Caco-2 (cell line): Measurements from ENCODE around the gene FAM117B. TPM values are rescaled to one million over a fixed set of nuclear protein-coding genes. Genes with fewer than 3 reads are reported as not detected.

Experiments
- BruUV-seq: library from RNA; stranded (reverse); fragments of 400-500 nt; replicated peaks from 2 replicates; lab custom pipeline; 2021; lab: Mats Ljungman, UMichigan
- CTCF ChIA-PET: fragments of 300-600 bp; sonication (Branson Sonifier 250); formaldehyde crosslinking; loops from one replicate; lab custom pipeline; 2022; ENCODE audit warnings: antibody characterized with exemption; lab: Charles Lee
- POLR2A ChIA-PET: fragments of 300-600 bp; sonication (Branson Sonifier 250); formaldehyde crosslinking; loops from one replicate; lab custom pipeline; 2022; ENCODE audit warnings: antibody characterized with exemption; lab: Charles Lee
- DNase-seq, 2 experiments: peaks; one replicate each; pipeline versions ENCODE4 v3.0.0 to v3.0.0-alpha.2; 2020 to 2022
- H3K27me3 ChIP-seq: replicated peaks from 2 replicates; pipeline ENCODE4 v1.6.0; 2011; ENCODE audit warnings: low read length; ENCODE audit not compliant: control insufficient read depth, insufficient read depth
- H3K36me3 ChIP-seq: 2 replicates; pipeline ENCODE4 v1.5.1; 2011; ENCODE audit warnings: low read length; ENCODE audit not compliant: control insufficient read depth, insufficient read depth
- H3K4me1 ChIP-seq: fragments of 250-450 bp; sonication (Bioruptor Pico); 2 replicates; pipeline ENCODE4 v1.5.1; 2020; ENCODE audit warnings: mild to moderate bottlenecking
- H3K4me3 ChIP-seq: 2 replicates; pipeline ENCODE4 v1.5.1; 2011; ENCODE audit warnings: low read depth, mild to moderate bottlenecking, control low read depth, low read length
- H3K9me3 ChIP-seq: fragments of 250-450 bp; sonication (Bioruptor Pico); 2 replicates; pipeline ENCODE4 v1.5.1; 2020; ENCODE audit warnings: mild to moderate bottlenecking, moderate library complexity
- H3K27ac Mint-ChIP-seq: one replicate; pipeline ENCODE4 v1.8.0; 2022; ENCODE audit warnings: mixed read lengths; ENCODE audit not compliant: unreplicated experiment
- H3K27me3 Mint-ChIP-seq: one replicate; pipeline ENCODE4 v1.8.0; 2022; ENCODE audit warnings: mixed read lengths; ENCODE audit not compliant: insufficient read depth, unreplicated experiment
- H3K36me3 Mint-ChIP-seq: one replicate; pipeline ENCODE4 v1.8.0; 2022; ENCODE audit warnings: mild to moderate bottlenecking, mixed read lengths; ENCODE audit not compliant: insufficient read depth, unreplicated experiment
- H3K4me1 Mint-ChIP-seq: one replicate; pipeline ENCODE4 v1.8.0; 2022; ENCODE audit warnings: low read depth, mixed read lengths; ENCODE audit not compliant: unreplicated experiment
- H3K4me3 Mint-ChIP-seq: one replicate; pipeline ENCODE4 v1.8.0; 2022; ENCODE audit warnings: mild to moderate bottlenecking, moderate library complexity, mixed read lengths; ENCODE audit not compliant: unreplicated experiment
- H3K9me3 Mint-ChIP-seq: one replicate; pipeline ENCODE4 v1.8.0; 2022; ENCODE audit warnings: mixed read lengths; ENCODE audit not compliant: unreplicated experiment
- CTCF ChIP-seq, 2 experiments: fragments of 200-600 bp in 1 of 2; IDR thresholded peaks; 1 replicate in 1 of 2; 2 replicates in 1 of 2; pipeline versions ENCODE4 v1.5.1 to v1.8.0; 2011 to 2022; ENCODE audit warnings: antibody characterized with exemption in 1 of 2, control low read depth in 1 of 2, inconsistent platforms in 1 of 2, low read depth in 1 of 2, low read length in 1 of 2, mild to moderate bottlenecking in 1 of 2, moderate library complexity in 1 of 2; ENCODE audit not compliant: insufficient read depth in 1 of 2, severe bottlenecking in 1 of 2, unreplicated experiment in 1 of 2
- intact Hi-C: fragments of 100-400 bp; cut with micrococcal nuclease; formaldehyde crosslinking; loops from one replicate; pipeline ENCODE4 v1.10.0; 2022; ENCODE audit not compliant: unreplicated experiment
- total RNA-seq: library from RNA; stranded (reverse); gene quantifications from 2 replicates; pipeline ENCODE4 v1.2.3, GENCODE V29; 2022

Gene FAM117B
- total RNA-seq, 1 experiment from 2014 or later, result 9.8 TPM

DNA sequence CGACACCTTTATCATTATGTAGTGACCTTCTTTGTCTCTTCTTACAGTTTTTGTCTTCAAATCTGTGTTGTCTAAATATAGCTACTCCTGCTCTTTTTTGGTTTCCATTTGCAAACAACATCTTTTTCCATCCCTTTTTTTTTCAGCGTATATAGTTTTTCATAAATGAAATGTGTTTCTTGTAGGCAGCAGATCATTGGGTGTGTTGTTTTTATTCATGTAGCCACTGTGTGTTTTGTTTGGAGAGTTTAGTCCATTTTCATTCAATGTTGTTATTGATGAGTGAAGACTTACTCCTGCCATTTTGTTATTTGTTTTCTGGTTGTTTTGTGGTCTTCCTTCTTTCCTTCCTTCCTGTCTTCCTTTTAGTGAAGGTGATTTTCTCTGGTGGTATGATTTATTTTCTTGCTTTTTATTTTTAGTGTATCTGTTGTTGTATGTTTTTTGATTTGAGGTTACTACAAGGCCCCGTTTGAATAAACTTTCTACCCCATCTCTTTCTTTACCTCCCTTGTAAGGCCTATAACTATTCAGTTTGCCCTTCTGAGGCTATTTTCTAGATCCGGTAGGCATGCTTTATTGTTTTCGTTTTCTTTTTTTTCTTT lies 81.4 kb downstream of the FAM117B start:
- no peak for DNase-seq
- Histone ChIP-seq H3K9me3 (peaks cover 12% of the 10 kb centered on the region), H3K27me3 (no peaks in the 10 kb centered on the region), H3K4me3 (no peak overlapping the region), H3K36me3 (no peaks in the 10 kb centered on the region), H3K4me1 (no peaks in the 10 kb centered on the region)
- intact Hi-C loops, result no loop called here
- ChIA-PET POLR2A (no interaction called here), CTCF (no interaction called here)
- H3K36me3 Mint-ChIP-seq, result peaks cover 7% of the 10 kb centered on the region
- BruUV-seq, result no TSS peak
- peaks cover 7% of the 10 kb centered on the region for H3K4me1 Mint-ChIP-seq
- TF ChIP-seq CTCF (IDR thresholded peaks at IDR 0.05; ENCODE audit: insufficient read depth in 1 of 2, low read depth in 1 of 2, low read length in 1 of 2, severe bottlenecking in 1 of 2, unreplicated experiment in 1 of 2), result no peak
- no peaks in the 10 kb centered on the region for H3K27me3 Mint-ChIP-seq
- no peak overlapping the region for H3K4me3 Mint-ChIP-seq
- H3K9me3 Mint-ChIP-seq, result peaks cover 31% of the 10 kb centered on the region
- no peak overlapping the region for H3K27ac Mint-ChIP-seq

GRCh38 chr2:202716953-202717597 lies 82.3 kb downstream of the FAM117B start:
- Histone ChIP-seq H3K9me3 (peaks cover 12% of the 10 kb centered on the region), H3K4me1 (peaks cover 4% of the 10 kb centered on the region; the same call in 1 of the 2 replicates), H3K4me3 (no peak overlapping the region), H3K27me3 (no peaks in the 10 kb centered on the region), H3K36me3 (no peaks in the 10 kb centered on the region)
- Mint-ChIP-seq H3K4me3 (no peak overlapping the region), H3K9me3 (peaks cover 31% of the 10 kb centered on the region), H3K36me3 (peaks cover 7% of the 10 kb centered on the region), H3K27ac (no peak overlapping the region), H3K27me3 (no peaks in the 10 kb centered on the region), H3K4me1 (peaks cover 7% of the 10 kb centered on the region)
- no TSS peak for BruUV-seq
- ChIA-PET POLR2A (no interaction called here), CTCF (no interaction called here)
- no peak for TF ChIP-seq CTCF (IDR thresholded peaks at IDR 0.05; ENCODE audit: insufficient read depth in 1 of 2, low read depth in 1 of 2, low read length in 1 of 2, severe bottlenecking in 1 of 2, unreplicated experiment in 1 of 2)
- intact Hi-C loops, result no loop called here
- no peak for DNase-seq

- Mint-ChIP-seq H3K27me3 (no peaks in the 10 kb centered on the region), H3K9me3 (peaks cover 27% of the 10 kb centered on the region), H3K4me3 (no peak overlapping the region), H3K4me1 (peaks cover 7% of the 10 kb centered on the region), H3K36me3 (peaks cover 7% of the 10 kb centered on the region), H3K27ac (no peak overlapping the region)
- BruUV-seq, result no TSS peak
- no peaks in the 10 kb centered on the region for H3K27me3 ChIP-seq
- no peak overlapping the region for H3K4me3 ChIP-seq
- CTCF ChIA-PET, result no interaction called here
- no peak for DNase-seq
- peaks cover 10% of the 10 kb centered on the region for H3K9me3 ChIP-seq
- TF ChIP-seq CTCF (IDR thresholded peaks at IDR 0.05; ENCODE audit: insufficient read depth in 1 of 2, low read depth in 1 of 2, low read length in 1 of 2, severe bottlenecking in 1 of 2, unreplicated experiment in 1 of 2), result no peak
- peaks cover 4% of the 10 kb centered on the region; the same call in 1 of the 2 replicates for H3K4me1 ChIP-seq
- POLR2A ChIA-PET, result no interaction called here
- no peaks in the 10 kb centered on the region for H3K36me3 ChIP-seq
- intact Hi-C loops, result no loop called here
Measured at GRCh38 chr2:202717598-202718310, 83.0 kb downstream of the FAM117B start.
